DMS53 (cell line): Measurements from ENCODE around the gene FGD4.
"Not testable (repeated sequence)": the region's sequence is repeated elsewhere in the genome, so short reads cannot be mapped to it uniquely, and the experiment has no call there.

ENCODE experiments used
- DNase-seq: peaks from one replicate; lab custom pipeline; 2025; lab: John Stamatoyannopoulos, UW

Gene FGD4

GRCh38 chr12:32561931-32562341, 162.6 kb downstream of the FGD4 start:
- no peak for DNase-seq

DNA sequence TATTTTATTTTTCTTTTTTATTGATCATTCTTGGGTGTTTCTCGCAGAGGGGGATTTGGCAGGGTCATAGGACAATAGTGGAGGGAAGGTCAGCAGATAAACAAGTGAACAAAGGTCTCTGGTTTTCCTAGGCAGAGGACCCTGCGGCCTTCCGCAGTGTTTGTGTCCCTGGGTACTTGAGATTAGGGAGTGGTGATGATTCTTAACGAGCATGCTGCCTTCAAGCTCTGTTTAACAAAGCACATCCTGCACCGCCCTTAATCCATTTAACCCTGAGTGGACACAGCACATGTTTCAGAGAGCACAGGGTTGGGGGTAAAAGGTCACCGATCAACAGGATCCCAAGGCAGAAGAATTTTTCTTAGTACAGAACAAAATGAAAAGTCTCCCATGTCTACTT, 163.1 kb downstream of the FGD4 start:
- DNase-seq: not testable (repeated sequence)

DNA sequence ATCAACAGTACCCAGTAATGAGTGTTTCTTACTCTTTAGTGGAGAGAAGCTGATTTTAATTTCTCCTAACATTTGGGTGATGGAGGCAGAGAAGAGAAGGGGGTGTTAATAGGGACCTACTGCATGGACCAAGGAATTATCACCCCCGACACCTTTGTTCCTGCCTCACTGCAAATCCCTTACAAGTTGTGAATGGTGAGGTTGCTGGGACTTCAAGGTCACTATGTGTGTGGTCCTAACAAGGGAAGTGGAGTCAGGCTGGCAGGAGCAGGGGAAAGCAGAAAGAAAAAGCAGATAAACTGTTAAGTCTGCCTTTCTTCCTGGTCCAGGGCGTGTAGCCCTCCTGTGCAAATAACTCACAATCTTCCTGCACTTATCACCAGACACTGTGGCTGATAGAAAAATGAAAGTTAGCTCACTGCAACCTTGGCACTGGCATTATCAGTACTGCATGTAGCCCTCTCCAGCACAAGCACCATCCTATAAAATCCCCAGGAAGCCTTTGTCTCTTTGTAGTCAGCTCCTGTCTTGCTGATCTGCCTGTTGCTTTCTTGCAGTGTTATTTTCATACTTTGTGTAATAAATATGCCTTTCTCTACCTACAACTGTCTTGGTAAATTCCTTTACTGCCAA, 167.4 kb downstream of the FGD4 start:
- no peak for DNase-seq

GRCh38 chr12:32567296-32567674, 167.9 kb downstream of the FGD4 start:
- DNase-seq: no peak

DNA sequence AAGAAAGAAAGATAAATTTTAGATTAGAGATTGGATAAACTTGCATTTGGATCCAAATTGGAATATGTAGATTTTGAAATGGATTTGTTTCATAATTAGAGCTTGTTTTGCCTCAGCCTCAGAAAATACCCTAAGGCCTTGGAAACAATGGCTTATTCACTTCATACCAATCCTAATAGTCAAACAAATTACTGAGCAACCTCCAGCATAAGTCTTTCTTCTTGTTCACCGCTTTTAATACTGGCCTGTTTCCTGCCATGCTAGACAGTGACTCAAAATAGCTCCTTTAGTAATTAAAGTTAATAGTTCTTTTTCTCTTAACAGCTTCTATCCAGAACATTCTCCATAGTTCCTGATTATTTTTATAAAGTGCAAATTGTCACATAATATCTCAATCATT, 168.9 kb downstream of the FGD4 start:
- no peak for DNase-seq

DNA sequence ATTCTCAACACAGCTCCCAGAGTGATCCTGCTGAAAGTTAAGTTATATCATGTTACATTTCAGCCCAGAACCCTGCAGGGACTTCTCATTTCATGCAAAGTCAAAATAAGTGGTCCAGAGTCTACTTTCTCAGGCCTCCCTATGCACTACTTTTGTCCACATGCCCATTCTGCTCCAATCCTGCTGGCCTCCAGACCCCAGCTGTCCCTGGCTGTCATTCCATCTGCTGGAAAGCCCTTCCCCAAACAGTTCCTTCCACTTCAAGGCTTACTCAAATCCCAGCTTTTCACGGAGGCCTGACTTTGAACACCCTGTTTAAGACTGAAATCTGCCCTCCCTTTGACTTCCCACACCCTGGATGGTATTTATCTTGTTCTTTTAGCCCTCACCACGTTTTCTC, 169.9 kb downstream of the FGD4 start:
- no peak for DNase-seq

DNA sequence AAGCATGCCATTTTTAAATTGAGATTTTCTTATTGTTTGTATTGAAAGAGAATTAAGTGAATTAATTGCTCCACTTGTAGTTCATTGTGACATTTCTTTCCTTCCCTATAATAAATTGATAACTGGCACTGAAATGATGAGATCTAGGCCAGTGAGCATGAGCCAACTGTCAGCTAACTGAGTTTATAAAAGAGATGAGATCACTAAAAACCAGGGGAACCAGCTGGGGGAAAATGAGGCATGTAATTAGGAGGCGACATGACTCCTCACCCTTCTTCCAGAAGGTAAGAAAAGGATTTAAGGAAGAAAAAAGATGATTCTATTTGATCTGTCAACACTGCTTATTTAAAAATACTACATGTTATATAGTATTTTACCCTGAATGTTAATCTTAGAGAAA, 175.2 kb downstream of the FGD4 start:
- no peak for DNase-seq

DNA sequence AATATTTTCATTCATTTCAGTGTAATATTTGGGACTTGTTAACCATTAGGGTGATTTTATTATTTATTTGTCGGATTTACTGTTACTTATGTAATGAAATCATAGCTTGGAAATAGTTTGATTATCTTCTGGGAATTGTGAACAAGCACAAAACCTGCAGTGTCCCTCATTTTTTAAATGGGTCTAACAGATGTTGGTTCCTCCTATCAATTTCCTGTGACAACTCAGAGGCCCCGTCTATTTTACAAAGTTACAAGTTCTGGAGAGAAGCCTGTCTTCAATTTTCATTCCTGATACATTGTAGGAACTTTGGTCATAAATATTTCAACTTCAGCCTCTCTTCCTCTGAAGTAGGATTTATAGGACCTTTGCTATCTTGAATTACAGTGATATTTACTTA, 178.0 kb downstream of the FGD4 start:
- DNase-seq: no peak

GRCh38 chr12:32583534-32583933, 184.2 kb downstream of the FGD4 start:
- no peak for DNase-seq

DNA sequence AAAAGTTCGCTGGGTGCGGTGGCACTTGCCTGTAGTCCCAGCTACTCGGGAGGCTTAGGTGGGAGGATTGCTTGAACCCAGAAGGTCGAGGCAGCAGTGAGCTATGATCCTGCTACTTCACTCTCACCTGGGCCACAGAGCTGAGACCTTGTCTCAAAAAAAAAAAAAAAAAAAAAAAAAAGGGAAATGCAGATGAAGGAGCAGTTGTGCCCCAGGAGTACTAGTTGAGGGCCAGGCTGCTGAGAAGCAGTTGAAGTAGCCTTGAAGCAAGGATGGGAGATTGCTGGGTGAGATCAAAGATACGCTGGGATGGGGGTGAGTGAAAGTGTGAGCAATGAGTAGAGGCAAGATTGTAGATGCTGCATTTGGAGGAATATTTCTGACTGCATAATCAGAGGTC, 186.3 kb downstream of the FGD4 start:
- DNase-seq: no peak

DNA sequence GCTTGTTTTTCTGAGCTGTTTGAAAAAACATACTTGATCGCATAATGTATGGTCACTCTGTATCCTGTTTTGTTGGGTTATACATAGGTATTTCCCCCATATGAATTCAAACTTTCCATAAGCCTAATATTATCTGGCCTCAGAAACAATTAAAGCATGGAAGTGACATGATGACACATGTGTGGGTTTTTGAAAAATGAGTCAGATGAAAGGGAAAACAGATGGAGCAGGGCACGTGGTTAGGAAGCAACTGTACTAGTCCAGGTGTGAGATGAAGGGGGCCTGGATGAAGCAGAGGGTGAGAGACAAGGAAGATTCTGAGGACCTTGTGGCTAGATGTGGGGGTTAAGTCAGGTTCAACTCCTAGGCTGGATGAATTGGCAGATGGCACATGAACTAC, 187.0 kb downstream of the FGD4 start:
- no peak for DNase-seq

DNA sequence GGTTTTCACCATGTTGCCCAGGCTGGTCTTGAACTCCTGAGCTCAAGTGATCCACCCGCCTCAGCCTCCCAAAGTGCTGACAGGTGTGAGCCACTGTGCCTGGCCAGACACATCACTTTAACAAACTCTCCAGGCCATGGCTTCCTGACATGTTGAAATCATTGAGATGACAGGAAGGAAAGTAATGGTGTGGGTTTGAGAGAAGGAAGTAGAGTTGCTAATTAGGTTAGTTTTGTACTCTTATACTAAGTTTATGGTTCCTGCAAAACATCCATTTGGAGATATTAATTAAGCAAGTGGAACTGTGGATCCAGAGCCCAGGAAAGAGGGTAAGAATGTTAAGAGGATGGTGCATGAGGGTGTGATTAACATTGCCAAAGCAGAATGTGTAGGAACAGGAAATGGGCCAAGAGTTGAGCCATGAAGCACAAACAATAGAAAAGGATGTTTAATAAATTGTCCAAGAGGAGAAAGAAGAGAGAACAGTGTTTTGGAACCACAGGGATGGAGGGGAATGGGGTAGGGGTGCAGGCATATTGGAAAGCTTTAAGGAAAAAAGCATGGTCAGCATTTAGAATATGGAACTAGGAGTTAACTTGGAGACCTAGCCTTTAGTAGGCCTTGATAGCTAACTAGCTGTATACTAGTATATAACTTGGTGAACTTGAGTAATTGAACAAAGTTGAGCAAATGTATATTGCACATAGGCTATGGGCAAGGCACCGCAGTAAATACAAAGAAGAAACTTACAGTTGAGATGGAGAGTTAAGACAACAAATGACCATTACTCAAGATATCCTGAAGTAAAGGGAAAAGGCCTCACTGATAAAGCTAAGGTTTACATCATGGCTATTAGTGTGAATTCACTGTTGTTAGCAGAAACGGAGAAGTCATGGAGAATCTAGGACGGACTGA, 188.5 kb downstream of the FGD4 start:
- no peak for DNase-seq

GRCh38 chr12:32588604-32589003, 189.2 kb downstream of the FGD4 start:
- no peak for DNase-seq

DNA sequence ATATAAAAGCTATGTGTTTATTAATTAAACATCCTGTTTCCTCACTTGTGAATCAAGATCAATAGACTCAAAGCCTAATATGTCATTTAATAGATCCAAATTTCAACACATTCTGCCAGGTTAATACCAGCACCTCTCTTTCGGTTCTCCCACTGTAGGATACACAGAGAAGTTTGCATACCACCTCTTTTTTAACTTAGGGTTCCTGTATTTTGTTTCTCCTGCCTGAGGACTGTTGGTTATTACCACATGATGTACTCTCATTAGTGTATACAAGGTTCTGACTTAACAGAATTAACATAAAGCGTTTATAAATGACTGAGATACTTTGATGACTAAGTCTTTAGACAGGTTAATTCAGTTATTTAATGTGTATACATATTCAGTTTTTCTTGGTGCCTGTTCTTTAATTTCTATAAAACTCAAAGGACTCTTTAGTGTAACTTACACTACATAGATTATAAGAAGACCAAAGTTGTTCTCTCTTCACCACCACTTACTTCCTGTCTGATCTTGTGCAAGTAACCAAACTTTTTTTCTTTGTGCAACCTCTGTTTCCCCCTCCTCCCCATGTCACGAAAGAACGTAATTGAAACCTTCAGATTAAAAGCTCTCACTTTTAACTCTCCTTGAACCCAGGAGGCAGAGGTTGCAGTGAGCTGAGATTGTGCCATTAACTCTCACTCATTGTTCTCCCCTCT, 190.0 kb downstream of the FGD4 start:
- DNase-seq: no peak

GRCh38 chr12:32595251-32595650, 195.9 kb downstream of the FGD4 start:
- no peak for DNase-seq

GRCh38 chr12:32596030-32596429, 196.7 kb downstream of the FGD4 start:
- no peak for DNase-seq

DNA sequence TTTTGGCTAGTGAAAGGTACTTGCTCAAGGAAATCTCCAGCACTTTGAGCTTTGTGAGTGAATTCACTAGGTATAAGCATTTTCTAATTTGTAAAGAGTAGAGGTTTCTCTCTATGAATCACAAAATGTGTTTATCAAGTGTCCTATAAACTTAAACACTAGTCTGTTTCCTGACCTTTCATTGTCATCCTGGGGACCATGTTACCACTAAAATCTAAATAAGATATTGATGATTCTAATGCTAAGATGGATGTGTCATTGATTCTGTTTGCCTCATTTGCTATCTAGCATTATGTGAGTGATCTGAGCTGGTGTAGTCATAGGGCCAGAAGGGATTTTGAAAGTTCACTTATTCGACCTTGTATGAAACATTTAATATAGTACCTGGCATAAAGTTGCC, 199.3 kb downstream of the FGD4 start:
- no peak for DNase-seq

- no peak for DNase-seq
These were observed 201.3 kb downstream of the FGD4 start for GRCh38 chr12:32600681-32601080.

GRCh38 chr12:32603071-32603470, 203.7 kb downstream of the FGD4 start:
- DNase-seq: no peak

DNA sequence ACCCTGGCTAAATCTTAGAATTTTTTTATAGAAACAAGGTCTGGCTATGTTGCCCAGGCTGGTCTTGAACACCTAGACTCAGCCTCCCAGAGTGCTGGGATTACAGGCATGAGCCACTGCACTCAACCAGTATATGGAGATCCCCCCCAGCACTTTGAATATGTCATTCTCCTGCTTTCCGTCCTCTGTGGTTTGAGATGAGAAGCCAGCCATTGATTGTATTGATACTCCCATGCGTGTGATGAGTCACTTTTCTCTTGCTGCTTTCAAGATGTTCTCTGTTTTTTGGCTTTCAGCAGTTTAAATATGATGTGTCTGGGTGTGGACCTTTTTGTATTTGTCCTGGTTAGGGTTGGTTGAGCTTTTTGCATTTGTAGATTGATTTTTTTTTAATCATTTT, 204.5 kb downstream of the FGD4 start:
- DNase-seq: no peak

DNA sequence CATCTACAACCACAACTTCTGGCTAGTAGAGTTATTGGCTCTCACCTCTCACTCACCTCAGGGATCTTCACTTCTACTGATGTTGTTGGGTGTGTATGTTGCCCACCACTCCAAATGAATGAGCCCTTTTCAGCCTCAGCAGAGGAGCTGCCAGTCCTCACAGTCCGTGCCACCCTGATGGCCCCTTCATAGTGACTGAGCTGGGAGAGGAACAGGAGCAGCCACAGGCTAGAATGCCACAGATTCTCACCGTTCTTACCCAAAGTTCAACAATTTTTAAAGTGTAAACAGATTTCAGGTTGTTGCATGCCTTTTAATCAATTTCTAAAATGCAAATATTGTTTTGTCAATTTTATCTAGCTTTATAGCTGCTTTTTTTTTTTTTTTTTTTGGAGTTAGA, 205.2 kb downstream of the FGD4 start:
- DNase-seq: no peak

- peak; percentile 87 for DNase-seq
These were observed 206.2 kb downstream of the FGD4 start for GRCh38 chr12:32605326-32606095.
